GM10266 (cell line): ENCODE measurements around the gene ANO2.

Experiments used
- DNase-seq: peaks from one replicate; pipeline ENCODE4 v3.0.0; 2012; ENCODE audit errors: extremely low spot score
- CTCF ChIP-seq: IDR thresholded peaks from 2 replicates; pipeline ENCODE4 v1.5.1; 2012; ENCODE audit warnings: mild to moderate bottlenecking, low read depth; ENCODE audit not compliant: control insufficient read depth, insufficient read depth; ENCODE audit errors: missing control alignments

ANO2 gene

DNA sequence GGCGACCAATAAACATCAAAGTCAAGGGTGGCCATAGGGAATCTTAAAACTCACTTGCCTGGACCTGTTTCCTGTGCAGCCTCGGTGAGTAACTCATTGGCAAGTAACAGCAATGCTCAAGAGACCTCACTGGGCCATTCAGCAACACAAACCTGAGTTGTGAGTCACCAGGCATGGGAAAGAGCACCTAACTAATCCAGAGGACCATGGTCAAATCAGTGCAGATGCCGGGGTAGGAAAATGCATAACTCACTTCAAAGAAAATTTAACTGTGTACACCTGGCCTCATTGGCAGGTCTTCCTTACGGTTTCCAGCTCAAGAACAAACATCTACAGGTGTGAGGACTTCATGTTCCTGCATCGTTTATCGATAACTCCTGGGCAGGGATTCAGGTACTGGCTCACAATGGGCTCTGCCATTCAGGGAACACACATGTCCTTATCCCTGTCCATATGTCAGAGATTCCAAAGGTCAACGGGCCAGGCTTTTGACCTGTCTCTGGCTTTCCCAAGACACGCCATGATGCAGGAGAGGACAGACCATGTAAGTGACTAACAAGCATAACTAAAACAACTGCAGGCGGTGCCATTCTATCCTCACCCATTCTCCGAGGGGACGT, 211.8 kb downstream of the ANO2 start:
- TF ChIP-seq CTCF, result no peak
- no peak for DNase-seq

DNA sequence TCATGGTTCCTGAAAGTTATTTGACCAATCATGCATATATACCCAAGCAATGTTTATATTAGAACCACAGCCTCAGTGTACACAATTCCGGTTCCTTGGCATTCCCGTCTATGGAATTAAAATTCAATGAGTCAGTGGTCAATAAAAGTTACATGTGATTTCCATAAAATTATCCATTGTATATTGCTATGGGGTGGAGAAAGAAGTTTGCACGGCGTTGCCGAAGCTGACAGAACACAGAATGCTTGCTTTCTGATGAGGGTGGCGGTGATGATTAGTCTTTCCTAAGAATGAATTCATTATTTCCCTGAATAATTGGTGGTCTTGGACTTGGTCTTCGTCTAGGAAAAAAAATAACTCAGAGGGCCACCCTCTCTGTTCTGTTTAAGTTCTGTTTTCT, 214.1 kb downstream of the ANO2 start:
- DNase-seq, result no peak
- TF ChIP-seq CTCF, result no peak

- DNase-seq, result no peak
- TF ChIP-seq CTCF, result no peak
These were observed 221.3 kb downstream of the ANO2 start for GRCh38 chr12:5723711-5724252.

GRCh38 chr12:5723071-5723470, 222.0 kb downstream of the ANO2 start:
- no peak for DNase-seq
- no peak for TF ChIP-seq CTCF

DNA sequence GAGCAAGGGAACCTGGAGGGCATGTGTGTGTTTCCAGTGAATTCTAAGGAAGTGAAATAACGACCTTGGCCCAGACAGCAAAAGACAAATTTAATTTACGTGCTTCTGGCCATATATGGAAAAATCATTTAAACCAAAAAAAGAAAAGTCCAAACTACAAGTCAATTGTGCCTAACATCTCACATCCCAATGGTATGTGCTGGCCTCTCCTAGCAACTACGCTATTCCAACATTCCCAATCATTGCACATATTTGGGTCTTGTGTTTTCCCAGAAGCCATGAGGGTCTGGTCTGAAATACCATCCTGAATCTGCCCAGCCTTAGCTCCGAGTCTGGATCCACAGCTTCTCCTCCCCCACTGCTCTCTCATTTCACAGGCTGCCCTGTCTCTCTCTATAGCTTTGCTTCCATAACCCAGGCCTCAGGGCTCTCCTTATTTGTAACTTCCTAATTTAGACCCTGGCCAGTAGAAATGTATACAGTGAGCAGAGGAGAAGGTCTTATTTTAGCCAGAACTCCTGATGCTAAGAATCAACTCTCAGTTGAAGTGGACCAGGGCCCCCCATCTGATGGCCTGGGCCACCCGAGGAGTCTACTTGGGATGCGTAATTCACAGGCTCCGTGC, 224.6 kb downstream of the ANO2 start:
- DNase-seq, result no peak
- TF ChIP-seq CTCF, result no peak

GRCh38 chr12:5718680-5719079, 226.4 kb downstream of the ANO2 start:
- TF ChIP-seq CTCF, result no peak
- no peak for DNase-seq

- no peak for DNase-seq
- TF ChIP-seq CTCF, result no peak
These were observed 227.0 kb downstream of the ANO2 start for GRCh38 chr12:5718073-5718472.
